ENCODE data around the gene ACTMAP.
"Not testable (repeated sequence)": the region's sequence is repeated elsewhere in the genome, so short reads cannot be mapped to it uniquely, and the experiment has no call there.

The ACTMAP gene

DNA sequence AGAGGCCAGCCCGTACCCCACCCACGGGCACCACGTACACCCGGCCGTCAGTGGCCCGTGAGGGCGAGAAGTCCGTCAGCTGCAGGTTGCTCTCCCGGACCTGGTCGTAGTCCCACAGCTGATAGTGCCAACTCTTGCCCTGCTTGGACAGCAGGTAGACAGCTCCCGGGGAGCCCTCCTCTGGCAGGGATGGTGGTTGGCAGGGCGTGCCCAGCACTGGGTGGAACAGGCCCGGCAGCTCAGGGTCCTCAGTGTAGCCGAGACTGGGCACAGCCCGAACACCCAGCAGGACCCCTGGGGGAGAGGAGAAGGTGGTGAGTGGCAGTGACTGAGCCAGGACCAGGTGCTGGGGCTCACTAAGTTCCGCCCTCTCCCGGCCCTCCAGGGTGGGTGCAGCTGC lies 7.8 kb downstream of the ACTMAP start:
- DNase-seq: no peak

DNA sequence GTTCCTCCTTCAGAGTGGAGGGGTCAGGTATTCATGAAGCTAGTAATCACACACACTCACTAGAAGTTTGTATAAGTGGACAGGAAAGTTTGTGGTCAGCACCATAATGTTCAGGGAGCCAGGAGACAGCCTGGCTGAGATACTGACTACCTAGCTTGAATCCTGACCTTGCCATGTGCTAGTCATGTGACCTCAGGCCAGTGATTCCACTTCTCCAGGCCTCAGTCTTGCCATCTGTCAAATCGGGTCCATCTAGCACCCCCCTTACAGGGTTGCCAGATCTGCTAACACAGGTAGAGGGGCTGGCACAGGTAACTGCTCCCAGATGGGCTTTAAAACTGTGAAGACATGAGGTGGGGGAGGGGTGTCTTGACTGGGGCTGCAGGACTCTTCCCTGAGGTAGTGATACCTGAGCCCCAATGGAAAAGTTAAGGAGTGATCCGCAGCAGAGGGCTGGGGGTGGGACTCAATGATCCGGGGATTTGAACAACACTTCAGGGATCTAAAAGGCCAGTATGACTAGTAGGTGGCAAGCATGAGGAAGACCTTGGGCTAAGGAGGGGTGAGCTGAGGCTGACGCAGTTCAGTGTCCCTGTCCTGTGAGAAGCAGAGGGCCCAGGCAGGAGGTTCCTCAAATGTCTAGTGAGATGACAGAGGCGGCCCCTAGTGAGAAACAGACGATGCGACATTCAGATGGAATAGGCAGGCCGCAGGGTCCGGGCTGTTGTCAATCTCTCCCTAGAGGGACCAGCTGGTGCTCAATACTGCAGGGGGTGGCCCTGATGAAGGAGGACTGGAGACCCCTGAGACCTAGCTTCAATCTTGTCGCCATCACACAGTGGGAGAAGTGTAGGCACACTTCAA lies 8.5 kb downstream of the ACTMAP start:
- DNase-seq: no peak

DNA sequence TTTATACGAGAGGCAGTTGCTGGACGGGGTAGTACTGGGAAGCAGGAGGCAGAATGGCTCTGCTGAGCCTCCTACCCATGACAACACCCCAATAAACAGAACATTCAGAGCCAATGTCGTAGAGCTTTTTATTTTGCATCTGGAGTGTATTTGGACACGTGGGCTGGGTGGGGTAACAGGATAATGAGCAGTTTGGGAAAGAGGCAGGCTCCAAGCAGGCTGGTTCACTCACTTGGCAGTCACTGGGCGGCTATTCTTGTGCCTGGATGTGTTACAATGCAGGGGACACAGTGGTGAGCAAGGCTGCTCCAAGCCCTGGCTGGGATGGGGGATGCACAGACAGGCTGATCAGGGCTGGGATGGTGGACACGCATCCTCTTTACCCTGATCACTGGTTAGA lies 9.5 kb downstream of the ACTMAP start:
- no peak for DNase-seq

DNA sequence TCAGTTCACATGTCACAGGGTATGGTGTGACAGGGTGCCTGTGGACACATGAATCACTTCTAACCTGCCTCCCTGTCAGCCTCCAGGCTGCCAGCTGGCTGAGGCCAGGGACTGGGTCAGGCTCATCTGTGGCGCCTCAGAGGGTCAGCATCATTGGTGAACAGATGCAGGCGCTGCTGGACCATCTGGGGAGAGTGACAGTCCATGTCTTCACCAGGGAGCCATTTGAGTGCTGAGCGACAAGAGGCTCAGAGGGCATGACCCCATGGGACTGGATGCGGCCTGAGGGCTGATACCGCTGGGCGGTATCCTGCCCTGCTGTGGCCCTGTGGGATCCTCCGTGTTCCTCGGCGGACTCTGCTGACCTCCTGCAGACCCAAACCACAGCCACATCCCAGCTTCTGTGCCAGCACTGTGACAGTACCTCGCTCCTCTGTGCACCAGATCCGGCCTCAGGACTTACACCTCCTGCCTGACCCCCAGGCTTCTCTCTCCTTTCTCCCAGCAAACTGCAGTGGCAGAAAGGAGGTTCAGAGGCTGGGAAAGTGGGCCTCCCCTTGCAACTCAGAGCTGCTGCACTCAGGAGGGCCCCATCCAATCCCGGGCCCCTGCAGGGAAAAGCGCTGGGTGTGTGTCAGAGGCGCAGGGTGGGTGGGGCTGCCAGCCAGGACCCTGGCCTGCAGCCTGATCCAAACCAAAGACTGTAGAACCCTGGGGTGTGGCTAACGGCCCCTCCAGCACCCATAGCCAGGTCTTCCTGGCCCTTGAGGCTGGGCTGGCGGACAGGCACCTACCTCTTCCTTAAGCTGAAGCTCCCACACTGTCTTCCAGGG lies 10.2 kb downstream of the ACTMAP start:
- DNase-seq: no peak

DNA sequence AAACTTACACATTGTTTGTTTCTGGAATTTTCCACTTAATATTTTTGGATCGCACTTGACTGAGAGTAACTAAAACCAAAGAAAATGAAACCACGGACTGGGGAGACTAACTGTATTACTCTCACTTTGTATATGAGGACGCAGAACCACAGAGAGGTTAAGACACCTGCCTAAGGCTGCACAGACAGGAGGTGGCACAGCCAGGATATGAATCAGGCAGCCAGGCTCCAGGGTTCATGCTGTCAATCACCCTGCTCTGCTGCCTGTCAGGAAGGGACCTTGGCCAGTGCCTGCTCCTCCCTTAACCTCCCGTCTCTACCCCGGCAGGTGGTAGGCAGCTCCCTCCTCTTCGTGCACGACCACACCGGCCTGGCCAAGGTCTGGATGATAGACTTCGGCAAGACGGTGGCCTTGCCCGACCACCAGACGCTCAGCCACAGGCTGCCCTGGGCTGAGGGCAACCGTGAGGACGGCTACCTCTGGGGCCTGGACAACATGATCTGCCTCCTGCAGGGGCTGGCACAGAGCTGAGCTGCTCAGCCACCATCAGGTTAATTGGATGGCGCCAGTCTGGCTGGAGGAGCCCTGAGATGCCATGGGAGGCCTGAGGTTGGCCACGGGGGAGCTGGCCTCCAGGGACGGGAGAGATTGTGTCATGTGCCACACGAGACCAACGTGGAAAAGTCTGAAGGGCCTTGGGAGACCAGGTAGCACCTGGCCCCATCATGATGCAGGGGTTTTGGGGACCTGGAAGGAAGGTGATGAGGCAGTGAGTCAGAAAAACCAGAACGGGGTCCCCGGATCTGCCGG lies 11.0 kb downstream of the ACTMAP start:
- no peak for DNase-seq

DNA sequence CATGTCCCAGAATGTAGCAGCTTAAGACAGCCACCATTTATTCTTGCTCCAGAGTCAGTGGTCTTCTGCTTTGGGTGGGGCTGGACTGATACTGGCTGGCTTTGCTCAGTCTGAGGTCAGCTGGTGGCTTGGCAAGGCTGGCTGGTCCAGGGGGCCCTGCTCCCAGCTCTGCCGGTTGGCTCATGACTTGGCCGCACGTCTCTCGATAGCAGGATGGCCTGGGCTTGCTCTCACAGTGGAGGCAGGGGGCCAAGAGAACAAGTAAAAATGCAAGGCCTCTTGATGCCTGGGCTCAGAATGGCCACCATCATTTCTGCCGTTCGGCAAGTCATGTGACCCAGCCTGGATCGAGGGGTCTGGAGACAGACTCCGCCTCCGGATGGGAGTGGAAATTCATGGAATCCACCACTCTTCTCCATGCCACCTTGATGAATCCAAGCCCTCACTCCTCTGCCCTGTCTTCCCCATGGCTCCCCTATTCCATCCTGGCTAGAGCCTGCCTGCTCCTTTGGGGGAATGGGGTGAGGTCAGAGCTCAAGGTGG lies 13.1 kb downstream of the ACTMAP start:
- no peak for DNase-seq

DNA sequence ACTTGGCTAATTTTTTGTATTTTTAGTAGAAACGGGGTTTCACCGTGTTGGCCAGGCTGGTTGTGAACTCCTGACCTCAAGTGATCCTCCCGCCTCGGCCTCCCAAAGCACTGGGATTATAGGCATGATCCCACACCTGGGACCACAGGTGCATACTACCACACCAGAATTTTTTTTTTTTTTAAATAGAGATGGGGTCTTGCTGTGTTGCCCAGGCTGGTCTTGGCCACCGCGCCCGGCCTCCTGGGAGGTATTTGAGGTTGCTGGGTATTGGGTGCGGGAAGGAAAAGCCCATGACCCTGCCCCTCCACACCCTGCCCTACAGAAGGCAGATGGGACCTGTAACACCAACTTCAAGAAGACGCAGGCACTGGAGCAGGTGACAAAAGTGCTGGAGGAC lies 13.6 kb downstream of the ACTMAP start:
- DNase-seq: no peak

DNA sequence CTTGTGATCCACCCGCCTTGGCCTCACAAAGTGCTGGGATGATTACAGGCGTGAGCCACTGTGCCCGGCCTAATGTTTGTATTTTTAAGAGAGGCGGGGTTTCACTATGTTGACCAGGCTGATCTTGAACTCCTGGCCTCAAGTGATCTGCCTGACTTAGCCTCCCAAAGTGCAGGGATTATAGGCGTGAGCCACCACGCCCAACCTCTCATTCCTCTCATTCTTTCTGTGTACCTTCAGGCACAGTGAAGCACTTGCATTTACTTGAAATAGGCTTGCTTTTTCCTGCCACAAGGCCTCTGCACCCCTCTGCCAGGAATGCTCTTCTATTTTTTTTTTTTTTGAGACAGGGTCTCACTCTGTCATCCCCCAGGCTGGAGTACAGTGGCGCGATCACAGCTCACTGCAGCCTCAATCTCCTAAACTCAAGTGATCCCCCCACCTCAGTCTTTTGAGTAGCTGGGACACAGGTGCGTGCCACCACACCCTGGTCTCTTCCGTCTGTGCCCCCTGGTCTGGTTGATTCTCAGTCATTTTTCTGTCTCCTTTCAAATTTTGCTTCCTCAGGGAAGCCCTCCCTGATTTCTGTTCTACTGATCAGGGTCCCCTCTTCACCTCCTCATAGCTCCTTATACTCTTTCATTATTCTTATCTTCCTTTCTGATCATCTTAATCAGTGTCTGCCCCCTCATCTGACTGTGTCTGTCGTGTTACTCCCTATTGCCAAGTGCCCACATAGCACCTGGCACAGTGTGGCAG lies 15.1 kb downstream of the ACTMAP start:
- no peak for DNase-seq

DNA sequence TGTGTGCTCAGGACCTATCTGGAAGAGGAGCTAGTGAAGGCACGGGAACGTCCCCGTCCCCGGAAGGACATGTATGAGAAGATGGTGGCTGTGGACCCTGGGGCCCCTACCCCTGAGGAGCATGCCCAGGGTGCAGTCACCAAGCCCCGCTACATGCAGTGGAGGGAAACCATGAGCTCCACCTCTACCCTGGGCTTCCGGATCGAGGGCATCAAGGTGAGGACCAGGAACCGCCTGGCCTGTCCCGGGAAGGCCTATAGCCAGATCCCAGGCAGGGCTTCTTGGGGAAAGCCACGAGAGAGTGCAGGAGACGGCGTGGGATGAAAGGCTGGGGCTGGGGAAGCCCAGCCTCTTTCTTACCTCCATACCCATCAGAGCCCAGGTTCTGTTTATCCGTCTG lies 17.1 kb downstream of the ACTMAP start:
- no peak for DNase-seq

DNA sequence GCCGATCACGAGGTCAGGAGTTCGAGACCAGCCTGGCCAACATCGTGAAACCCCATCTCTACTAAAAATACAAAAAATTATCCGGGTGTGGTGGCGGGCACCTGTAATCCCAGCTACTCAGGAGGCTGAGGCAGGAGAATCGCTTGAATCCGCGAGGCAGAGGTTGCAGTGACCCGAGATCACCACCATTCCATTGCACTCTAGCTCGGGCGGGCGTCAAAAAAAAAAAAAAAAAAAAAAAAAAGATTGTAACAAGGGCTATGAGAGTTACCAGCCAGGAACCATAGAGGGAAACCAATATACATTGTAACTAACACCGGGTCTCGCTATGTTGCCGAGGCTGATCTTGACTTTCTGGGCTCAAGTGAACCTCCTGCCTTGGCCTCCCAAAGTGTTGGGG lies 18.0 kb downstream of the ACTMAP start:
- DNase-seq: not testable (repeated sequence)

DNA sequence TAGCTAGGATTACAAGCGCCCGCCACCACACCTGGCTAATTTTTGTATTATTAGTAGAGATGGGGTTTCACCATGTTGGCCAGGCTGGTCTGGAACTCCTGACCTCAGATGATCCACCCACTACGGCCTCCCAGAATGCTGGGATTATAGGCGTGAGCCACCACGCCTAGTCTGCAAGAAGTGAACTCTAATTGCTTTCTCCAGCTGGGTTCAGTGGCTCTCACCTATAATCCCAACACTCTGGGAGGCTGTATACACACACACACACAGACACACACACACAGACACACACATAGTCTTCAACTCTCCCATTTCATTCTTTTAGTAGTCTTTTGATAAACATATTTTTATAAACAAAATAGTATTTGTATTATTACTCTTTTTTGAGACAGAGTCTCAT lies 20.2 kb downstream of the ACTMAP start:
- DNase-seq: not testable (repeated sequence)

DNA sequence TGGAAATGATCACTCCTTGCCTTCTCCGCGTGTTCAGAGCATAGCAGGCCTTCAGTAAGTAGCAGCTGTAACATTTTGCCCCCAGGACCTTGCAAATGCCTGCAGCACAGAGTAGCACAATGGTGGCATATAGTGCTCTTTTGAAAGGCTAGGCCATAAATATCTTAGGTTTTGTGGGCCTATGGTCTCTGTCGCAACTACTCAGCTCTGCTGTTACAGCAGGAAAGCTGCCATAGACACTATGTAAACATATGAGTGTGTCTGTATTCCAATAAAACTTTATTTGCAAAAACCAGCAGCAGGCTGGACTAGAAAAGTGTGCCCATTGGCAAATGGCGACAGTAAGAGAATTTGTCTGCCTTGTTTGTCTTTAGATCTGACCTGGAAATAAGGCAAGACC lies 24.0 kb downstream of the ACTMAP start:
- DNase-seq: no peak

DNA sequence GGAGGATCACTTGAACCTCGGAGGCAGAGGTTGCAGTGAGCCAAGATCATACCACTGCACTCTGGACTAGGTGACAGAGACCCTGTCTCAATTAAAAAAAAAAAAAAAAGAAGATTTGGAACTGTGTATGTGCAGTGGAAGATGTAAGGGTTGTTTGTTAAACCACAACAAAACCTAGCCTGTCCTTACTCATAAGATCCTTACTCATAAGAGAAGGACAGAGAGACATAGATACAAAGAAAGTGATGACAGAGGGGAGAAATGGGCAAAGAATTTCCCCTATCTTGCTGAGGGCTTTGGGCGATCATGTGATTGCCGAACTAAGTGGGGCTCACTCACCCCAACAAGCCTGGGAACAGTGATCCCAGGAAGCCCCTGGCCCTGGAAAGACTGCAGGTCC lies 25.4 kb downstream of the ACTMAP start:
- DNase-seq: no peak

DNA sequence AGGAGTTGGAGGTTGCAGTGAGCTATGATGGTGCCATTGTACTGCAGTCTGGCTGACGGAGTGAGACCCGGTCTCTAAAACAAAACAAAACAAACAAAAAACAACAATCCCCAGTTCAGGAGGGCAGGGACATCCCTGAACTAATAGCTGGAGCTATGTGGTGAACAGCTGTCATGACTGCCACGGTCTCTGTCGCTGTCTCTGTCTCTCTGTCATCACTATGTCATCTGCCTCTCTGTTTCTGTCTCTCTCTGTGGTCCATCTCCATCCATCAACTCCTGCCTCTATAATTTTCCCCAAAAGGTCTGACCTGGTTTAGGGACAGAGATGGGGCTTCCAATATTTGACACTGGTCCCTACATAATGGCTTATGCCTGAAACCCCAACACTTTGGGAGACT lies 26.0 kb downstream of the ACTMAP start:
- no peak for DNase-seq

DNA sequence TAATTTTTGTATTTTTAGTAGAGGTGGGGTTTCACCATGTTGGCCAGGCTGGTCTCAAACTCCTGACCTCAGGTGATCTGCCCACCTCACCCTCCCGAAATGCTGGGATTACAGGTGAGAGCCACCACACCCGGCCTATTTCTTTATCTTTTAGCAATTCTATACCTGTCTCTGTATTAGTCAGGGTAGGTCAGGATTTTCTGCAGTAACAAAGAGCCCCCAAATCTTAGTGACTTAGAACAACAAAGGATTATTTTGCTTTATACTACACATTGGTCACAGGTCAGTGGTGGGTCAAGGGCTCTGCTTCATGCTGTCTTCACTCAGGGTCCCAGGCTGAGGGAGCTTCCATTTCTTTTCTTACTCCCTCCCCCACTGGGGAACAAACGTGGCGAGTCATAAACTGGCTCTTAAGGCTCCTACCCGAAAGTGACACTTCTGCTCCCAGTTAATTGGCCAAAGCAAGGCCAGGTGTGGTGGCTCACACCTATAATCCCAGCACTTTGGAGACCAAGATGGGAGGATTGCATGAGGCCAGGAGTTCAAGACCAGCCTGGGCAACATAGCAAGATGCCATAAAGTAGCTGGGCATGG lies 26.5 kb downstream of the ACTMAP start:
- DNase-seq: no peak

DNA sequence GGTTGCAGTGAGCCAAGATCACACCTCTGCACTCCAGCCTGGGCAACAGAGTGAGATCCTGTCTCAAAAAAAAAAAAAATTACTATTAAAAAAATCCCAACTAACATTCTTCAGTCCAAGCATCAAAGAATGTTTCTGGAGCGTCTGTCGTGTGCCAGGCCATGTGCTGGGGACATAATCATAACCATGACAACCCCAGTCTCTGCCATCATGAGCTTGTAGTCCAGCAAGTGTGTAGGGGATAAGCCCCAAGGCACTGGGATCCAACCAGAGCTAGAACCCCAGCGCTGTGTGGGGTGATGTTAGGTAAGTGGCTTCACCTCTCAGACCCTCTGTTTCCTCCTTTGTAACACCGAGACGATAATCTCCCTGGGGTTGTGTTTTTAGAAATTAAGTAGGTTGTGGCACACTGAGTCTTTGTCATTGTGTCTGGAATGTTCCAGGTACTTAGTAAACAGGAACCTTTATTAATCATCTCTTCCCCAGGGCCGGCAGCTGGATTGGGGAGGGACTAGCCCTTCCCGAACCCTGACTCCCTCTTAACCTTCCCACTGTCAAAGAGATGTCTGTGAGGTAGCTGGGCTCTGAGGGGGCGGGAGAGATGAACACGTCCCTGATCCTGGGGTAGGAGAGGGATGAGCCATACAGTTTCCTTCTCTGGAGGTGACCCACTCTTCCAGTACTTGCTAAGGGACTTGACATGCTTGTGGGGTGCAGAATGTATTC lies 28.2 kb downstream of the ACTMAP start:
- DNase-seq: no peak

DNA sequence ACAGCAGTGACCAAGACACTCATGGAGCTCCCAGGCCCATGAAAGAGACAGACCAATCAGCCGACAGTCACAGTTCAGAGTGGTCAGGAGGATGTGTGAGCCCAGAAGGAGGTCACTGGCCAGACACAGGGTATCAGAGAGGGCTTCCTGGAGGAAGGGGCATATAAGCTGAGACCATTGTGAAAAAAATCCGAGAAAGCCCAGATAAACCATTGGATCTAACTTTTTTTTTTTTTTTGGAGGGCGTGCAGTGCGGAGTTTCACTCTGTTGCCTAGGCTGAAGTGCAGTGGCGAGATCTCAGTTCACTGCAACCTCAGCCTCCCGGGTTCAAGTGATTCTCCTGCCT lies 29.2 kb downstream of the ACTMAP start:
- no peak for DNase-seq

DNA sequence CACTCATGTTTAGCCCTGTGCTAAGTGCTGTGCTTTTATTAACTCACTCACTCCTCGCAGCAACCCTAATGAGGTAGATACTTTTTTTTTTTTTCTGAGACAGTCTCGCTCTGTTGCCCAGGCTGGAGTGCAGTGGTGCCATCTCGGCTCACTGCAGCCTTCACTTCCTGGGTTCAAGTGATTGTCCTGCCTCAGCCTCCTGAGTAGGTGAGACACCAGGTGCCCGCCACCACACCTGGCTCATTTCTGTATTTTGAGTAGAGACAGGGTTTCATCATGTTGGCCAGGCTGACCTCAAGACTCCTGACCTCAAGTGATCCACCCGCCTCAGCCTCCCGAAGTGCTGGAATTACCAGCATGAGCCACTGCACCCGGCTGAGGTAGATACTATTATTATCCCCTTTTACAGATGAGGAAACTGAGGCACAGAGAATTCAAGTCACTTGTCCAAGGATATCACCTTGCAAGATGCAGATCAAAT lies 30.8 kb downstream of the ACTMAP start:
- DNase-seq: no peak

DNA sequence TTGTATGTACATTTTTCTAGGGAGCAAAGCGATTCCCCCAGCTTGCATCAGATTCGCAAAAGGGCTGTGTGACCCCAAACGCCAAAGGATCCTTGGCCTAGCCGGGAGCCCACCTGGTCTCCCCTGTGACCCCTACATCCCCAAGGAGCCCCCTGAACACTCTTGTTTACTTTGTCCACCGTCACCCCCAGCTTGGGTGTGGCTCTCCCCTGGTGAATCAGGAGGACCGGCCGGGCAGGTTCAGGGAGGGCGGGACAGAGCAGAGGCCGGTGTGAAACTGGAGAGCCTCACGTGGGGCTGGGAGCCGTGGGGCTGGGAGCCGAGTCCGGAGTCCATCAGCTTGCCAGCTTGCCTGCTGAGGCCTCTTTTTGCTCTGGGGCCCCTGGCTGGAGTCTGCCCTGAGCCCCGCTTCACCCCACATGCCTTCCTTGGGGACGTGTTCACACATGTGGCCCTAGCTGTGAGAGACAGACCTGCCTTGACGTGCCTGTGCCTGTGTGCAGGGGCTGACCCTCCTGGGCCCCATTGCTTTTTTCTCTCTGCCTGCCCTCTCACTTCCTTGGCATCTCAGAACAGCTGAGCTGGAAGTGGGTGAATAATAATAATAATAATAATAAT lies 31.4 kb downstream of the ACTMAP start:
- peak; percentile 25 for DNase-seq

Data from activated T-cell treated with anti-CD3 and anti-CD28 coated beads, Interleukin-2, amount 50 U/mL, for 1 hour (primary cell).